Natural killer cell (primary cell): Measurements from ENCODE around the gene CDH16. TPM values are rescaled to one million over a fixed set of nuclear protein-coding genes. Genes with fewer than 3 reads are reported as not detected.

Source experiments
- ATAC-seq, 3 donors: fragments of 150-1000 bp in 2 of 3; fragments of 200-7000 bp in 1 of 3; cut with Tn5 transposase; 1 replicate in 1 of 3; 2 replicates in 2 of 3; pipeline ENCODE4 v1.10.0; 2021; ENCODE audit warnings: mild to moderate bottlenecking in 2 of 3, moderate library complexity in 2 of 3
- DNase-seq, 2 donors: peaks; one replicate each; pipeline versions ENCODE4 v3.0.0 to v3.0.0-alpha.2; 2013 to 2021; ENCODE audit warnings: mixed read lengths in 1 of 2
- H3K27ac ChIP-seq: one replicate; pipeline ENCODE4 v1.5.1; 2013; ENCODE audit warnings: mild to moderate bottlenecking, low read length
- H3K27me3 ChIP-seq: one replicate; pipeline ENCODE4 v1.6.1; 2013; ENCODE audit warnings: low read length; ENCODE audit not compliant: control insufficient read depth, insufficient read depth
- H3K36me3 ChIP-seq: one replicate; pipeline ENCODE4 v1.6.1; 2013; ENCODE audit warnings: low read length; ENCODE audit not compliant: control insufficient read depth, insufficient read depth
- H3K4me1 ChIP-seq: one replicate; pipeline ENCODE4 v1.6.1; 2013; ENCODE audit warnings: low read length; ENCODE audit not compliant: control insufficient read depth, insufficient read depth
- H3K4me3 ChIP-seq: one replicate; pipeline ENCODE4 v1.5.1; 2013; ENCODE audit warnings: low read length
- H3K9me3 ChIP-seq: one replicate; pipeline ENCODE4 v1.6.1; 2013; ENCODE audit warnings: low read length; ENCODE audit not compliant: control insufficient read depth, insufficient read depth
- H3K27ac Mint-ChIP-seq, 2 donors: one replicate each; pipeline ENCODE4 v1.8.0; 2022; ENCODE audit warnings: mild to moderate bottlenecking in 2 of 2, mixed read lengths in 2 of 2, moderate library complexity in 1 of 2
- H3K27me3 Mint-ChIP-seq, 2 donors: one replicate each; pipeline ENCODE4 v1.8.0; 2022; ENCODE audit warnings: low read depth in 2 of 2, mixed read lengths in 2 of 2
- H3K36me3 Mint-ChIP-seq: one replicate; pipeline ENCODE4 v1.8.0; 2022; ENCODE audit warnings: mixed read lengths
- H3K4me1 Mint-ChIP-seq, 2 donors: one replicate each; pipeline ENCODE4 v1.8.0; 2022; ENCODE audit warnings: mixed read lengths in 2 of 2
- H3K4me3 Mint-ChIP-seq: one replicate; pipeline ENCODE4 v1.8.0; 2022; ENCODE audit warnings: mild to moderate bottlenecking, moderate library complexity, mixed read lengths
- H3K9me3 Mint-ChIP-seq, 2 donors: one replicate each; pipeline ENCODE4 v1.8.0; 2022; ENCODE audit warnings: mixed read lengths in 2 of 2
- WGBS: methylation state at CpG from one replicate; pipeline ENCODE4 v1.1.7; 2013; ENCODE audit warnings: missing lambda C conversion rate; ENCODE audit not compliant: insufficient coverage; 5-methylcytosine and 5-hydroxymethylcytosine counted together
- intact Hi-C: fragments of 100-400 bp; cut with micrococcal nuclease; formaldehyde crosslinking; loops from one replicate; pipeline ENCODE4 v1.14.2; 2022
- total RNA-seq, 4 donors: library from RNA; stranded (reverse); fragments of 120-200 nt in 1 of 4; gene quantifications; one replicate each; pipeline versions ENCODE4 v1.2.3 to v1.2.4, GENCODE V29; 2013 to 2022
- TF ChIP-seq, protein P1 (sequence below): fragments of 200-600 bp; IDR thresholded peaks from one replicate; pipeline ENCODE4 v1.8.0; 2022; ENCODE audit warnings: antibody characterized with exemption

The CDH16 gene
- total RNA-seq, 3 donors from 2014 or later (not counting 1 experiment from before 2014, with no cell fraction given) = not detected

DNA sequence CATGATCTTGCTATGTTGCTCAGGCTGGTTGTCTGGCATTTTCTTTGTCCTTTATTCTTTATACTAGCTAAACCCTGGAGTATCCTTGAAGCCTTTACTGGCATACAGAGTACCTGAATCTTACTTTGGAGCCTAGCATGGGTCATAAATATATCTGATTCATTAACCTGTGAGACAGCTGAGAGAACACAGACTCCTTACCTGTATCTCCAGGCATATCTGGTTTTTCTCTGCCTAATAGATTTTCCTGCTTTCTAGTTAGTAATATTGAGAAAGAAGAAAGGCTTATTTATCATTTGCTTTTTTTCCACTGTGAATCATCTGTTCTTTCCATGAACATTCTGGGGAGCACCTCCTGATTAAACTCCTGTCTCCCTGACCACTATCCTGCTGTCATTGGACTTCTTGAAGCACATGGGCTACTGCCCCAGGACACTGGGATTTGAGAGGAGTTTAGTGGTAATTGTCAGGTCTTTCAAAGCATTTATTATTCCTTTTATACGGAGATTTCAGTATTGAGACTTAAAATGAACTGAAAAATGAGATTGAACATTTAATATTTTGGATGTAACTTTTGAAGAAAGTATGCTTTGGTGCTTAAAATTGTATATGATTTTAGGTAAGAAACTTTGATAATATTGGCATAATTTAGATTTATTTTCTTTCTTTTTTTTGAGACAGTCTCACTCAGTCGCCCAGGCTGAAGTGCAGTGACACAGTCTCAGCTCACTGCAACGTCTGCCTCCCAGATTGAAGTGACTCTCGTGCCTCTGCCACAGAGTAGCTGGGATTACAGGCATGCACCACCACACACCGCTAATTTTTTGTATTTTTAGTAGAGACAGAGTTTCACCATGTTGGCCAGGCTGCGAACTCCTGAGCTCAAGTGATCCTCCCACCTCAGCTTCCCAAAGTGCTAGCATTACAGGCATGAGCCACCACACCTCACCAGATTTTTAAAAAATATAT lies 29.8 kb downstream of the CDH16 start:
- H3K27ac ChIP-seq = no peak overlapping the region
- Mint-ChIP-seq H3K9me3 (no peaks in the 10 kb centered on the region), H3K36me3 (no peaks in the 10 kb centered on the region), H3K4me1 (peaks cover 10 to 30% of the 10 kb centered on the region in 2 donors), H3K4me3 (no peak overlapping the region), H3K27me3 (no peaks in the 10 kb centered on the region), H3K27ac (no peak overlapping the region)
- H3K27me3 ChIP-seq = no peaks in the 10 kb centered on the region
- H3K4me3 ChIP-seq = no peak overlapping the region
- ATAC-seq = no peak
- no peak for DNase-seq
- intact Hi-C loops = no loop called here
- no peaks in the 10 kb centered on the region for H3K4me1 ChIP-seq
- H3K9me3 ChIP-seq = no peaks in the 10 kb centered on the region
- TF ChIP-seq, protein P1, sequence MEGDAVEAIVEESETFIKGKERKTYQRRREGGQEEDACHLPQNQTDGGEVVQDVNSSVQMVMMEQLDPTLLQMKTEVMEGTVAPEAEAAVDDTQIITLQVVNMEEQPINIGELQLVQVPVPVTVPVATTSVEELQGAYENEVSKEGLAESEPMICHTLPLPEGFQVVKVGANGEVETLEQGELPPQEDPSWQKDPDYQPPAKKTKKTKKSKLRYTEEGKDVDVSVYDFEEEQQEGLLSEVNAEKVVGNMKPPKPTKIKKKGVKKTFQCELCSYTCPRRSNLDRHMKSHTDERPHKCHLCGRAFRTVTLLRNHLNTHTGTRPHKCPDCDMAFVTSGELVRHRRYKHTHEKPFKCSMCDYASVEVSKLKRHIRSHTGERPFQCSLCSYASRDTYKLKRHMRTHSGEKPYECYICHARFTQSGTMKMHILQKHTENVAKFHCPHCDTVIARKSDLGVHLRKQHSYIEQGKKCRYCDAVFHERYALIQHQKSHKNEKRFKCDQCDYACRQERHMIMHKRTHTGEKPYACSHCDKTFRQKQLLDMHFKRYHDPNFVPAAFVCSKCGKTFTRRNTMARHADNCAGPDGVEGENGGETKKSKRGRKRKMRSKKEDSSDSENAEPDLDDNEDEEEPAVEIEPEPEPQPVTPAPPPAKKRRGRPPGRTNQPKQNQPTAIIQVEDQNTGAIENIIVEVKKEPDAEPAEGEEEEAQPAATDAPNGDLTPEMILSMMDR = no peak
- 96% methylated on average over 6 of the region's 6 CpGs for WGBS
- peaks cover 31% of the 10 kb centered on the region for H3K36me3 ChIP-seq

DNA sequence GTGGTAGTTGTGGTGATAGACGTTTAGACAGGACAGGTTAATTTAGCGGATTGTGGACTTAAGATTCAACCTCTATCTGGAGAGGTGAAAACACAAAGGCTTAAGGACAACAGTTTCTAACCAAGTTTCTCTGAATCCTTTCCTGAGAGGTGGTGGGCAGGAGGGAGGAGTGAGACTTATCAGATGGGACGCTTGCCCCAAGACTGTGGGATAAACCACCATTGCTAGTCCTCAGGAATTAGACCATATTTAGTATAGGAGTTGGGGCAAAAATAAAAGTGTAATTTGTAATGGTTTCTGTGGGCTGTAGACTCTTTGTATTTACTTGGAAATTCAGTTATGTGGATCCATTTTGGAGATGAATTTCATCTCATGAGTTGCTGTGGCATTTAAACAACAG lies 31.8 kb downstream of the CDH16 start:
- H3K27ac ChIP-seq = no peak overlapping the region
- H3K4me1 ChIP-seq = no peaks in the 10 kb centered on the region
- 72% methylated on average over 3 of the region's 3 CpGs for WGBS
- DNase-seq (no peak), ATAC-seq (no peak)
- Mint-ChIP-seq H3K4me3 (no peak overlapping the region), H3K4me1 (peaks cover 9 to 28% of the 10 kb centered on the region in 2 donors), H3K27me3 (no peaks in the 10 kb centered on the region), H3K27ac (no peak overlapping the region), H3K36me3 (no peaks in the 10 kb centered on the region), H3K9me3 (no peaks in the 10 kb centered on the region)
- no peak overlapping the region for H3K4me3 ChIP-seq
- no peaks in the 10 kb centered on the region for H3K27me3 ChIP-seq
- intact Hi-C loops = no loop called here
- H3K36me3 ChIP-seq = peaks cover 31% of the 10 kb centered on the region
- TF ChIP-seq, protein P1 = no peak
- no peaks in the 10 kb centered on the region for H3K9me3 ChIP-seq

DNA sequence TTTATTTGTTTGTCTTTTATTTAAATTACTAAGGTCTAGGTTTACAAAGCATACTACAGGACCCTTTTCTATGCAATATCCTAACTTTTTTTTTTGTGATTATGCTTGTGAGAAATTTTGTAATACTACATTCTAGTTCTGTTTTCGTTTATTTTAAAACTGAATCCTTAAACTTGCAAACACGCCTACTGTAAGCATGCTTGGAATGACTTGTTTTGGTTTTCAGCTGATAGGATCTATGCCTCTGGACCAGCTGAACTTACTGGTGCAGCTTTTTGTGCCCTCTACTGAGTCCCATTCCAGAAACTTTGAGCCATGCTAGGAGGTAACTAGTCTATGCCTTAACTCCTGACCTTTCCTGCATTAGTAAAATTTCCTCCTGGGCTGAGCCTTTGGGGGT lies 32.4 kb downstream of the CDH16 start:
- DNase-seq = no peak
- WGBS = 89% methylated on average over 2 of the region's 2 CpGs
- Mint-ChIP-seq H3K27me3 (no peaks in the 10 kb centered on the region), H3K9me3 (no peaks in the 10 kb centered on the region), H3K4me3 (no peak overlapping the region), H3K36me3 (no peaks in the 10 kb centered on the region), H3K27ac (no peak overlapping the region), H3K4me1 (peaks cover 13 to 30% of the 10 kb centered on the region in 2 donors)
- H3K4me1 ChIP-seq = peaks cover 5% of the 10 kb centered on the region
- H3K9me3 ChIP-seq = no peaks in the 10 kb centered on the region
- intact Hi-C loops = no loop called here
- H3K36me3 ChIP-seq = peaks cover 29% of the 10 kb centered on the region
- no peak overlapping the region for H3K4me3 ChIP-seq
- H3K27ac ChIP-seq = no peak overlapping the region
- TF ChIP-seq, protein P1 = no peak
- ATAC-seq = no peak
- no peaks in the 10 kb centered on the region for H3K27me3 ChIP-seq
